ENCODE measurements around the gene IL22RA1.

Gene IL22RA1

GRCh38 chr1:24085007-24085406 is 57.9 kb downstream of the IL22RA1 start:
- H3K27ac ChIP-seq, result no peak overlapping the region
- TF ChIP-seq CTCF (IDR thresholded peaks at IDR 0.05) (no peak), ZFX (IDR thresholded peaks at IDR 0.05; ENCODE audit: borderline replicate concordance) (no peak)

GRCh38 chr1:24084050-24084449 is 58.9 kb downstream of the IL22RA1 start:
- no peak for TF ChIP-seq CTCF (IDR thresholded peaks at IDR 0.05)
- H3K27ac ChIP-seq, result no peak overlapping the region

- H3K27ac ChIP-seq, result no peak overlapping the region
- TF ChIP-seq ZFX (IDR thresholded peaks at IDR 0.05; ENCODE audit: borderline replicate concordance), result no peak
- TF ChIP-seq CTCF (IDR thresholded peaks at IDR 0.05), result no peak
These were observed 60.6 kb downstream of the IL22RA1 start for GRCh38 chr1:24082372-24082771.

- TF ChIP-seq CTCF (IDR thresholded peaks at IDR 0.05) (no peak), ZFX (IDR thresholded peaks at IDR 0.05; ENCODE audit: borderline replicate concordance) (no peak)
These were observed 61.8 kb downstream of the IL22RA1 start for GRCh38 chr1:24081190-24081589.

GRCh38 chr1:24080131-24080530 is 62.8 kb downstream of the IL22RA1 start:
- H3K27ac ChIP-seq, result no peak overlapping the region
- TF ChIP-seq CTCF (IDR thresholded peaks at IDR 0.05) (no peak), ZFX (IDR thresholded peaks at IDR 0.05; ENCODE audit: borderline replicate concordance) (no peak)

More at GRCh38 chr1:24081190-24081589, 61.8 kb downstream of the IL22RA1 start:
- H3K27ac ChIP-seq, result no peak overlapping the region

- H3K27ac ChIP-seq, result no peak overlapping the region
- no peak for TF ChIP-seq CTCF (IDR thresholded peaks at IDR 0.05)
- no peak for TF ChIP-seq ZFX (IDR thresholded peaks at IDR 0.05; ENCODE audit: borderline replicate concordance)
These were observed 65.5 kb downstream of the IL22RA1 start for GRCh38 chr1:24077278-24077978.

GRCh38 chr1:24075946-24076345 is 67.0 kb downstream of the IL22RA1 start:
- H3K27ac ChIP-seq, result no peak overlapping the region
- TF ChIP-seq CTCF (IDR thresholded peaks at IDR 0.05) (no peak), ZFX (IDR thresholded peaks at IDR 0.05; ENCODE audit: borderline replicate concordance) (no peak)

Data from 22Rv1 (cell line).